BE2C (cell line): ENCODE results near the gene WLS.
"Not testable (repeated sequence)": the region's sequence is repeated elsewhere in the genome, so short reads cannot be mapped to it uniquely, and the experiment has no call there.

Source experiments
- DNase-seq: peaks from one replicate; pipeline ENCODE4 v3.0.0-alpha.2; 2020
- H3K27me3 ChIP-seq: fragments of 250-450 bp; sonication (Bioruptor Pico); 2 replicates; pipeline ENCODE4 v1.5.1; 2020; ENCODE audit warnings: mild to moderate bottlenecking
- H3K36me3 ChIP-seq: fragments of 250-450 bp; sonication (Bioruptor Pico); 2 replicates; pipeline ENCODE4 v1.5.1; 2020; ENCODE audit warnings: mild to moderate bottlenecking
- H3K4me1 ChIP-seq: fragments of 250-450 bp; sonication (Bioruptor Pico); 2 replicates; pipeline ENCODE4 v1.5.1; 2020
- H3K4me3 ChIP-seq: 2 replicates; pipeline ENCODE4 v1.5.1; 2011; ENCODE audit warnings: low read depth, low read length
- H3K9me3 ChIP-seq: fragments of 250-450 bp; sonication (Bioruptor Pico); 2 replicates; pipeline ENCODE4 v1.5.1; 2020
- TF ChIP-seq, protein P1 (sequence below): IDR thresholded peaks from 2 replicates; pipeline ENCODE4 v1.5.1; 2012; ENCODE audit warnings: mild to moderate bottlenecking, low read depth, low read length

WLS gene

DNA sequence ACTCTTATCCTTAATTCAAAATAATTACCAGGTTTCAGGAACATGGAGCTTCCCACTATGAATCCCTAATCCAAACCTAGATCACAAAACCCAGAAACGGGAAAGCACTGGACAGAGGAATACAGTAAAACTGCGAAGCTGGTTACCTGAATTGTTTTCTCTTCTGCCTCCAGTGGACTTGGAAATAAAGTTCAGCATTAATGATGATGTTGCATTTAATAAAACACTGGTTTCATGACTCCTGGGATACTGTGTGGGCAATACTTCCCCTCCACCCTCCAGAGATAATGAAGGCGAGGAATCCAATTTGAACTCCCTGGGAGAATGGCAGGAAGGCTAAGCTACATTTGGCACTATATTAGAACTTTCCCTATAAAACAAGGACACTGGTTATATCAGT lies 65.1 kb downstream of the WLS start:
- Histone ChIP-seq H3K4me1 (no peaks in the 10 kb centered on the region), H3K9me3 (no peaks in the 10 kb centered on the region), H3K4me3 (no peak overlapping the region), H3K27me3 (no peaks in the 10 kb centered on the region), H3K36me3 (no peaks in the 10 kb centered on the region)
- TF ChIP-seq, protein P1, sequence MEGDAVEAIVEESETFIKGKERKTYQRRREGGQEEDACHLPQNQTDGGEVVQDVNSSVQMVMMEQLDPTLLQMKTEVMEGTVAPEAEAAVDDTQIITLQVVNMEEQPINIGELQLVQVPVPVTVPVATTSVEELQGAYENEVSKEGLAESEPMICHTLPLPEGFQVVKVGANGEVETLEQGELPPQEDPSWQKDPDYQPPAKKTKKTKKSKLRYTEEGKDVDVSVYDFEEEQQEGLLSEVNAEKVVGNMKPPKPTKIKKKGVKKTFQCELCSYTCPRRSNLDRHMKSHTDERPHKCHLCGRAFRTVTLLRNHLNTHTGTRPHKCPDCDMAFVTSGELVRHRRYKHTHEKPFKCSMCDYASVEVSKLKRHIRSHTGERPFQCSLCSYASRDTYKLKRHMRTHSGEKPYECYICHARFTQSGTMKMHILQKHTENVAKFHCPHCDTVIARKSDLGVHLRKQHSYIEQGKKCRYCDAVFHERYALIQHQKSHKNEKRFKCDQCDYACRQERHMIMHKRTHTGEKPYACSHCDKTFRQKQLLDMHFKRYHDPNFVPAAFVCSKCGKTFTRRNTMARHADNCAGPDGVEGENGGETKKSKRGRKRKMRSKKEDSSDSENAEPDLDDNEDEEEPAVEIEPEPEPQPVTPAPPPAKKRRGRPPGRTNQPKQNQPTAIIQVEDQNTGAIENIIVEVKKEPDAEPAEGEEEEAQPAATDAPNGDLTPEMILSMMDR = no peak
- no peak for DNase-seq

DNA sequence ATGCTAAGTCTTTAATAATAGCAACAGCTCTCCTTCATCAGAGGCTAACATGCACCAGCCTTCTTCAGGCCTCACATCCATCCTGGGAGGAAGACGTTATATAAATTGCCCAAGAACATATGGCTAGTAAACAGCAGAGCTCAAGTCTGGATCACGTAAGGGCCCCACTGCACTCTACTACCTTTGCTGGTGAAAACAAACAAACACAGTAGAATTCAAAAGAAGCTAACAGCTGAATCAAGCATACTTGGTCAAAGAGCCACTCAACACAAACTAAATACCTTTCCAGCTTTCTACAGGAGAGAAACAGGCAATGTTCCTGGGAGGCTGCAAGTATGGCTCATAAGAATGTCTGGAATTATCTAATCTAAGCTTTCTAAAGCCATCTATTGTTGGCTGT lies 66.0 kb downstream of the WLS start:
- TF ChIP-seq, protein P1 = no peak
- Histone ChIP-seq H3K4me1 (no peaks in the 10 kb centered on the region), H3K4me3 (no peak overlapping the region), H3K9me3 (no peaks in the 10 kb centered on the region), H3K36me3 (no peaks in the 10 kb centered on the region), H3K27me3 (no peaks in the 10 kb centered on the region)
- DNase-seq = no peak

DNA sequence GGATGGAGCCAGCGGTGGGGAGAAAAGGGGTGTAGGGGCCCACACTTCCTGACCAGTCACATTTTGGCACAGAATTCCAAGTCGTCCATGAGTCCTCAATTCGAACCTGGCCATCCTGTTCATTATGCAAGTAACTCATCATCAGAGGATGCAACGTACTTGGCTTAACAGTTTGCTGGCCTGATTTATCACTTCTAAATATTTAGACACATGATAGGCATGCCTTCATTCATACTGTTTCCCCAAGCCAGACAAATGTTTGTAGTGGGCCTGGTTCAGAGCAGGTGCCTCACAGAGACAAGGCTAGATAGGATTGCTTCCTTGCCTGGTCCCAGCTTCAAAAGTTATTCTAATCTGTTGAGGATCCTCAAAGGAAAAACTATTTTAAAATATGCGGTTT lies 66.7 kb downstream of the WLS start:
- H3K4me1 ChIP-seq = no peaks in the 10 kb centered on the region
- no peaks in the 10 kb centered on the region for H3K9me3 ChIP-seq
- no peaks in the 10 kb centered on the region for H3K36me3 ChIP-seq
- TF ChIP-seq, protein P1 = no peak
- no peaks in the 10 kb centered on the region for H3K27me3 ChIP-seq
- DNase-seq = no peak
- H3K4me3 ChIP-seq = no peak overlapping the region

DNA sequence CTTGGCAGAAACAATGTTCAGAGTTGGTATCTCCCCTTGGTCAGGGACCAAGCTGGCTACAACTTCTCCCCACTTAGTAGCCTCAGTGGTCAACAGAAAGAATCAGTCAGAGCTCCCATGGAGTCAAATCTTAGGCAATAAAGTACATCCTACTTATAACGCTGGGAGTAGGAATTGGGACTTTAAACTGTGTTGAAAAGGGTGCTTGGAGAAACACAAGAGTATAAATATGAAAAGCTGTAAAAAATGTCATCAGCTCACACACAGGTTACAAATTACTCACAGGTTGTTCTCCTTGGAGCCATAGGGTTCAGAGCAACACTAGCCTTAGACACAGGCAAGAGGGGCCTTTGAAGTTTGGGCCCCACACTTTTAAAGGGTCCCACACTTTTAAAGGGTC lies 67.4 kb downstream of the WLS start:
- no peak for DNase-seq
- Histone ChIP-seq H3K36me3 (no peaks in the 10 kb centered on the region), H3K4me1 (no peaks in the 10 kb centered on the region), H3K27me3 (no peaks in the 10 kb centered on the region), H3K4me3 (no peak overlapping the region), H3K9me3 (no peaks in the 10 kb centered on the region)
- TF ChIP-seq, protein P1 = no peak

DNA sequence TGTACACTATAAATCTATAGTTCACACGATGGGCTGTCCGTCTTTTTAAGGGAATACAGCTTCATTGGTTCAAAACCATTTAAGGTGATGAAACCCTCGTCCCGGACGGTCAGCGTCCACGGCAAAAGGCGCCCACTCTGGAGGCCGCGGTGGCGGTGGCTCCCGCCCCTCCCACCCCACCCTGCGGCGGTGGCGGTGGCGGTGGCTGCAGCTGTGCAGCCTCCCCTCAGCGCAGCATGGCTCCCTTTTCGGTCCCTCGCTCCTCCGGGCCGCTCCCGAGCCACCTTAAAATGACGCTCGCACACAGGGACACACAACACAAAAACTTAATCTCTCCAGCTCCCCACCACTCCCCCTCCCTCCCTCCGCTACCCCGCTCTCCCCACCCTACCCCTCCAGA lies 69.1 kb downstream of the WLS start:
- TF ChIP-seq, protein P1 = no peak
- H3K36me3 ChIP-seq = no peaks in the 10 kb centered on the region
- no peak for DNase-seq
- H3K9me3 ChIP-seq = no peaks in the 10 kb centered on the region
- H3K27me3 ChIP-seq = no peaks in the 10 kb centered on the region
- no peak overlapping the region for H3K4me3 ChIP-seq
- H3K4me1 ChIP-seq = no peaks in the 10 kb centered on the region

DNA sequence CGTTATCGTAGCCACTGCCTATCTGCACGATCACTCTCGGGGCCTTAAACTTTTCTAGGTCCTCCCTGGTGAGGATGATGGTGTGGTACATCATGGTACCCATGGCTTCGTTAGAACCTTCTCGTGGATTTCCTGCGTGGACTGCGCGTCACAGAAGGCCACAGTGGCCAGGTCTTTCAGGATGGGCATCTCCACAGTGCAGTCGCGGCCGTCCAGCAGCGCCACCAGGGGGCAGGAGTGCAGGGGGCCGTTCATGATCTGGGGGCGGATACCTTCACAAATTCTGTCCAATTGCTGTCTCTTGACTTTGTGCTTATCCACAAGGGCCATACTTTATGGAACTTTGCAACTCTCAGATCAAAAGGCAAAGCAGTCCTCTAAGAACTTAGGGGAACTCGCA lies 69.6 kb downstream of the WLS start:
- no peaks in the 10 kb centered on the region for H3K9me3 ChIP-seq
- H3K36me3 ChIP-seq = no peaks in the 10 kb centered on the region
- H3K4me3 ChIP-seq = no peak overlapping the region
- H3K4me1 ChIP-seq = no peaks in the 10 kb centered on the region
- H3K27me3 ChIP-seq = no peaks in the 10 kb centered on the region
- TF ChIP-seq, protein P1 = peak; percentile 25; the same call in 1 of the 2 replicates
- no peak for DNase-seq

DNA sequence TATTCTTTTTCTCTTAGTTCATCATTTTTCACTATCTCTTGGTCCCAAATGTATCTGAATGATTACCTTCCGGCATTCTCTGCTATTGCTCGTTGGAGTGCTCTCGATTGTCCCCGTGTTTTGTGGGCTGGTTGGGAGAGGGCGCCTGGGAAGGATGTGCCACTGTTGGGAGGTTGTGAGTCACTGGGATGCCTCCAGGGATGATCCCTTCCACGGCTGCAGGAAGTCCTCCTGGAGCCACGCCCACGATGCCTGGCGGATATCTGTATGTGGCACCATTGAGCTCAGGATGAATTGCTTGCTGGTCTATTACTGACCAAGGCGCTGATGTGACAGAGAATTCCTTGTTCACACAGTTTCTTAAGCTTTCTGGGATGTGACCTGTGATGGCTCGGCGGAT lies 70.7 kb downstream of the WLS start:
- H3K4me3 ChIP-seq, H3K4me1 ChIP-seq, H3K36me3 ChIP-seq, H3K27me3 ChIP-seq, H3K9me3 ChIP-seq: not testable (repeated sequence)
- peak; percentile 72 for DNase-seq

DNA sequence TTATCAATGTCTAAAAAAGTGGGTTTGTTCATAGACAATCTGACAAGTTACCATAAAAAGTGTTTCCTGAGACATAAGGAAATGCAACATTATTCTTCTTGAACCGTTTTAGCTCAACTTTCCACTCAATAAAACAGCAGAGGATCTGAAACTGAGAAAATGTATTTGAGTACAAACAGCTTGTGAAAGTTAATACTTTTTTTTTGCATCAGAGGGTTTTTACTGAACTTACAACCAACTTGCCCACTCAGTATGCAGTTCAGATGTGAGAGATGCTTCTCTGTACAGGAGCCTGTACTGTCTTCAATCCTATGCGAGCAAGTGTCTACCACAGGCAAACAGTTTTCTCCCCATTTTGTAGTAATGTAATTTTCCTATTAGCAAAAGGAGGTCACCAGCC lies 71.4 kb downstream of the WLS start:
- not testable (repeated sequence) for DNase-seq, H3K9me3 ChIP-seq, H3K27me3 ChIP-seq, H3K4me3 ChIP-seq, H3K36me3 ChIP-seq, H3K4me1 ChIP-seq
